Measurements from ENCODE around the gene PLEKHM3. TPM values are rescaled to one million over a fixed set of nuclear protein-coding genes. Genes with fewer than 3 reads are reported as not detected.

Gene PLEKHM3
- total RNA-seq, 1 experiment from 2014 or later = 2.5 TPM

DNA sequence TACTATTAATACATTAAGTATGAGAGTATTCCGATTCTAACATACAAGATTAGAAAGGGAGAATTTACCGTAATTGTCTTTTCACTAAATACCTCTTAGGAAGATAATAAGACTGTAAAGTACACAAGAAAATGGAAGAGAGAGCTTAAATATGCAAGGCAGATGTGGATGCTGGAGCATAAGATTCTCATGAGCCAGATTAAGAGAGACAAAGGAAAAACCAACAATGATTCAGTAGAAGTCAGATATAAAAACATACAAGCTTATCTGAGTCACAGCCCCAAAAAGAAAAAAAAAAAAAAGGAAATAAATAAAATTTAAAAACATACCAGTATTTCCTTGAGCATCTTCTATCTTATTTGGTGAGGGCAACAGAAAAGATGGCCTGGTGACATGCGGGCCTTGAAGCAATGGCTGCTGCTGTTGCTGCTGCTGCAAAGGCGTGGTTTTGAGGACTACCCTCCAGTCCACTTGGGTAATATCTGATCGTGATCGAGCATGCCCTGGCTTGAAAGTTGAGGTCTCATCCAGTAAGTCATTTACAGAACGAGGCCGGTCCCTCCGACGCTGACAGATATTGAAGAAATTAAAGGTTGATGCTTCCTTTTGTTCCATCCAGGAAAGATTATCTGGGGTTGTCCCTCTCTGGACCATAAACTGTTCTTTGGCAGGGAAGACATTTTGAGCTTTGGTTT lies 24.5 kb downstream of the PLEKHM3 start:
- CTCF ChIA-PET = interaction anchor here (0.5 kb wide), 1 partner anchor 311 kb away, joined by 4 read pairs; no protein-coding TSS in a partner anchor
- H3K4me1 ChIP-seq (ENCODE audit: control insufficient read depth, insufficient read depth, low read length) = no peaks in the 10 kb centered on the region
- DNase-seq (ENCODE audit: low read depth, low spot score) = no peak
- ATAC-seq = no peak
- H3K27ac ChIP-seq (ENCODE audit: low read length) = no peak overlapping the region
- no peaks in the 10 kb centered on the region for H3K9me3 ChIP-seq (ENCODE audit: control insufficient read depth, insufficient read depth, low read depth, low read length)
- BruUV-seq (replicated peaks) = TSS peak; percentile 59
- no peak overlapping the region for H3K4me3 ChIP-seq (ENCODE audit: low read depth in 2 of 2, low read length in 2 of 2)
- H3K27me3 ChIP-seq (ENCODE audit: control insufficient read depth, insufficient read depth, low read length) = no peaks in the 10 kb centered on the region; the same call in 1 of the 2 replicates
- POLR2A ChIA-PET = no interaction called here
- intact Hi-C loops (cut with micrococcal nuclease; ENCODE audit: unreplicated experiment) (no loop called here), in situ Hi-C loops (cut with HindIII; ENCODE audit: low pct_unique_long_range_greater_than_20kb, low sequenced_read_pairs) (no loop called here)
- H3K36me3 ChIP-seq (ENCODE audit: control insufficient read depth, insufficient read depth, low read length) = no peaks in the 10 kb centered on the region
- TF ChIP-seq SIN3A (IDR thresholded peaks at IDR 0.05; ENCODE audit: borderline replicate concordance, insufficient read depth, low read depth, low read length) = no peak
- no peak for TF ChIP-seq TCF7L2 (IDR thresholded peaks at IDR 0.05; ENCODE audit: low read depth, low read length)
- TF ChIP-seq, protein P1, sequence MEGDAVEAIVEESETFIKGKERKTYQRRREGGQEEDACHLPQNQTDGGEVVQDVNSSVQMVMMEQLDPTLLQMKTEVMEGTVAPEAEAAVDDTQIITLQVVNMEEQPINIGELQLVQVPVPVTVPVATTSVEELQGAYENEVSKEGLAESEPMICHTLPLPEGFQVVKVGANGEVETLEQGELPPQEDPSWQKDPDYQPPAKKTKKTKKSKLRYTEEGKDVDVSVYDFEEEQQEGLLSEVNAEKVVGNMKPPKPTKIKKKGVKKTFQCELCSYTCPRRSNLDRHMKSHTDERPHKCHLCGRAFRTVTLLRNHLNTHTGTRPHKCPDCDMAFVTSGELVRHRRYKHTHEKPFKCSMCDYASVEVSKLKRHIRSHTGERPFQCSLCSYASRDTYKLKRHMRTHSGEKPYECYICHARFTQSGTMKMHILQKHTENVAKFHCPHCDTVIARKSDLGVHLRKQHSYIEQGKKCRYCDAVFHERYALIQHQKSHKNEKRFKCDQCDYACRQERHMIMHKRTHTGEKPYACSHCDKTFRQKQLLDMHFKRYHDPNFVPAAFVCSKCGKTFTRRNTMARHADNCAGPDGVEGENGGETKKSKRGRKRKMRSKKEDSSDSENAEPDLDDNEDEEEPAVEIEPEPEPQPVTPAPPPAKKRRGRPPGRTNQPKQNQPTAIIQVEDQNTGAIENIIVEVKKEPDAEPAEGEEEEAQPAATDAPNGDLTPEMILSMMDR (IDR thresholded peaks at IDR 0.05) = no peak
- TF ChIP-seq POLR2AphosphoS5 (IDR thresholded peaks at IDR 0.05; ENCODE audit: low read depth, low read length) = no peak
- TF ChIP-seq, protein P2, sequence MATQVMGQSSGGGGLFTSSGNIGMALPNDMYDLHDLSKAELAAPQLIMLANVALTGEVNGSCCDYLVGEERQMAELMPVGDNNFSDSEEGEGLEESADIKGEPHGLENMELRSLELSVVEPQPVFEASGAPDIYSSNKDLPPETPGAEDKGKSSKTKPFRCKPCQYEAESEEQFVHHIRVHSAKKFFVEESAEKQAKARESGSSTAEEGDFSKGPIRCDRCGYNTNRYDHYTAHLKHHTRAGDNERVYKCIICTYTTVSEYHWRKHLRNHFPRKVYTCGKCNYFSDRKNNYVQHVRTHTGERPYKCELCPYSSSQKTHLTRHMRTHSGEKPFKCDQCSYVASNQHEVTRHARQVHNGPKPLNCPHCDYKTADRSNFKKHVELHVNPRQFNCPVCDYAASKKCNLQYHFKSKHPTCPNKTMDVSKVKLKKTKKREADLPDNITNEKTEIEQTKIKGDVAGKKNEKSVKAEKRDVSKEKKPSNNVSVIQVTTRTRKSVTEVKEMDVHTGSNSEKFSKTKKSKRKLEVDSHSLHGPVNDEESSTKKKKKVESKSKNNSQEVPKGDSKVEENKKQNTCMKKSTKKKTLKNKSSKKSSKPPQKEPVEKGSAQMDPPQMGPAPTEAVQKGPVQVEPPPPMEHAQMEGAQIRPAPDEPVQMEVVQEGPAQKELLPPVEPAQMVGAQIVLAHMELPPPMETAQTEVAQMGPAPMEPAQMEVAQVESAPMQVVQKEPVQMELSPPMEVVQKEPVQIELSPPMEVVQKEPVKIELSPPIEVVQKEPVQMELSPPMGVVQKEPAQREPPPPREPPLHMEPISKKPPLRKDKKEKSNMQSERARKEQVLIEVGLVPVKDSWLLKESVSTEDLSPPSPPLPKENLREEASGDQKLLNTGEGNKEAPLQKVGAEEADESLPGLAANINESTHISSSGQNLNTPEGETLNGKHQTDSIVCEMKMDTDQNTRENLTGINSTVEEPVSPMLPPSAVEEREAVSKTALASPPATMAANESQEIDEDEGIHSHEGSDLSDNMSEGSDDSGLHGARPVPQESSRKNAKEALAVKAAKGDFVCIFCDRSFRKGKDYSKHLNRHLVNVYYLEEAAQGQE (IDR thresholded peaks at IDR 0.05; ENCODE audit: insufficient read depth in 1 of 2, low read depth in 2 of 2, low read length in 1 of 2) = no peak

DNA sequence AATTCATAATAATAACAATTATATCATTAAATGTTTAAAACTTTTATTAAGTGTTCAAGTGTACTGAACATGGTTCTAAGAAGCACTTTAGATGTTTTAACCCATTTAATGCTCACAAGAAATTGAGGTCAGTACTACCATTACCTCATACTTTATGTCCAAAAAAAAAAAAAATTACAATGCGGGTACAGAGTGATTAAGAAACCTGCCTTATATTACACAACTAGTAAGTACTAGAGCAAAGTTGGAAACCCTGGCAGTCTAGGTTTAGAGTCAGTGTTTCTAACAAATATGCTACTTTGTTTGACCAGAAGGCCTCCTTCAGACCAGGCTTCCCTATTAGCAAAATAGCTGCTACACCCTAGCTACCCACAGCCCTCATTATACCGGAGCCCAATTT lies 28.5 kb downstream of the PLEKHM3 start:
- no peak for TF ChIP-seq SIN3A (IDR thresholded peaks at IDR 0.05; ENCODE audit: borderline replicate concordance, insufficient read depth, low read depth, low read length)
- TF ChIP-seq, protein P1 (IDR thresholded peaks at IDR 0.05) = no peak
- TF ChIP-seq TCF7L2 (IDR thresholded peaks at IDR 0.05; ENCODE audit: low read depth, low read length) = no peak
- no peak for TF ChIP-seq POLR2AphosphoS5 (IDR thresholded peaks at IDR 0.05; ENCODE audit: low read depth, low read length)
- TF ChIP-seq, protein P2 (IDR thresholded peaks at IDR 0.05; ENCODE audit: insufficient read depth in 1 of 2, low read depth in 2 of 2, low read length in 1 of 2) = no peak
- in situ Hi-C loops (cut with HindIII; ENCODE audit: low pct_unique_long_range_greater_than_20kb, low sequenced_read_pairs) = no loop called here
- Histone ChIP-seq H3K4me1 (ENCODE audit: control insufficient read depth, insufficient read depth, low read length) (no peaks in the 10 kb centered on the region), H3K9me3 (ENCODE audit: control insufficient read depth, insufficient read depth, low read depth, low read length) (no peaks in the 10 kb centered on the region), H3K27ac (ENCODE audit: low read length) (no peak overlapping the region), H3K36me3 (ENCODE audit: control insufficient read depth, insufficient read depth, low read length) (no peaks in the 10 kb centered on the region), H3K27me3 (ENCODE audit: control insufficient read depth, insufficient read depth, low read length) (no peaks in the 10 kb centered on the region; the same call in 1 of the 2 replicates), H3K4me3 (ENCODE audit: low read depth in 2 of 2, low read length in 2 of 2) (no peak overlapping the region)
- BruUV-seq (replicated peaks) = no TSS peak
- ChIA-PET POLR2A (no interaction called here), CTCF (no interaction called here)
- no peak for ATAC-seq
- DNase-seq (ENCODE audit: low read depth, low spot score) = no peak
- intact Hi-C loops (cut with micrococcal nuclease; ENCODE audit: unreplicated experiment) = no loop called here

Measured in Panc1 (cell line).